Astrocyte of the spinal cord (primary cell): ENCODE measurements around the gene KCNMB1.

Experiments
- DNase-seq: peaks from one replicate; pipeline ENCODE4 v3.0.0; 2011; ENCODE audit warnings: low read depth, low spot score
- H3K4me3 ChIP-seq: 2 replicates; pipeline ENCODE4 v1.5.1; 2011; ENCODE audit warnings: low read depth, mild to moderate bottlenecking, low read length, moderate library complexity
- in situ Hi-C: cut with HindIII; loops from 2 replicates; pipeline ENCODE4 v1.10.0; 2017; ENCODE audit warnings: low sequenced_read_pairs
- TF ChIP-seq, protein P1 (sequence below): IDR thresholded peaks from 2 replicates; pipeline ENCODE4 v1.5.1; 2012; ENCODE audit warnings: low read depth, mild to moderate bottlenecking, low read length, inconsistent platforms

KCNMB1 gene

DNA sequence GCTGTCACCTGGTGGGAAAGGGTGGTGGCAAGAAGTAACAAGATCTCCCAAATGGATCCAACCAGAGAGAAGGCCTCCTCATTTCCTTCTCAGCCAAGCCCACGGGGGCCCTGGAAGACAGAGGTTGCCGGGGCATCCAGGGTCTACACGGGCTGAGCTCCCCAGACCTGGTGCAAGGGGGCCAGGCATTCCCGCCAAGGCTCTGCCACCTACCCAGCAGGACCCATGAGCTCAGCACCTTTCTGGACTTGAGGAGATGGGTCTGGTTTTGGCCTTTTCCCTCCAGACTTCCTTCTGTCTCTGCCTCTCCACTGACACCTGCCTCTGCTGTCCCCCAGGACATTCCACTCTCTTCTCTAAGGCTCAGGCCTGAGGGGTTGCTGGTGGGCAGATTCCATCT lies 42.4 kb upstream of the KCNMB1 start:
- TF ChIP-seq, protein P1, sequence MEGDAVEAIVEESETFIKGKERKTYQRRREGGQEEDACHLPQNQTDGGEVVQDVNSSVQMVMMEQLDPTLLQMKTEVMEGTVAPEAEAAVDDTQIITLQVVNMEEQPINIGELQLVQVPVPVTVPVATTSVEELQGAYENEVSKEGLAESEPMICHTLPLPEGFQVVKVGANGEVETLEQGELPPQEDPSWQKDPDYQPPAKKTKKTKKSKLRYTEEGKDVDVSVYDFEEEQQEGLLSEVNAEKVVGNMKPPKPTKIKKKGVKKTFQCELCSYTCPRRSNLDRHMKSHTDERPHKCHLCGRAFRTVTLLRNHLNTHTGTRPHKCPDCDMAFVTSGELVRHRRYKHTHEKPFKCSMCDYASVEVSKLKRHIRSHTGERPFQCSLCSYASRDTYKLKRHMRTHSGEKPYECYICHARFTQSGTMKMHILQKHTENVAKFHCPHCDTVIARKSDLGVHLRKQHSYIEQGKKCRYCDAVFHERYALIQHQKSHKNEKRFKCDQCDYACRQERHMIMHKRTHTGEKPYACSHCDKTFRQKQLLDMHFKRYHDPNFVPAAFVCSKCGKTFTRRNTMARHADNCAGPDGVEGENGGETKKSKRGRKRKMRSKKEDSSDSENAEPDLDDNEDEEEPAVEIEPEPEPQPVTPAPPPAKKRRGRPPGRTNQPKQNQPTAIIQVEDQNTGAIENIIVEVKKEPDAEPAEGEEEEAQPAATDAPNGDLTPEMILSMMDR = no peak
- no peak for DNase-seq
- H3K4me3 ChIP-seq = no peak overlapping the region
- in situ Hi-C loops = no loop called here

GRCh38 chr5:170430866-170431437 lies 41.8 kb upstream of the KCNMB1 start:
- in situ Hi-C loops = no loop called here
- DNase-seq = no peak

GRCh38 chr5:170430256-170430655 lies 41.1 kb upstream of the KCNMB1 start:
- no peak for DNase-seq
- in situ Hi-C loops = no loop called here
- TF ChIP-seq, protein P1 = no peak
- H3K4me3 ChIP-seq = no peak overlapping the region

More at GRCh38 chr5:170430866-170431437, 41.8 kb upstream of the KCNMB1 start:
- no peak overlapping the region for H3K4me3 ChIP-seq
- TF ChIP-seq, protein P1 = no peak

DNA sequence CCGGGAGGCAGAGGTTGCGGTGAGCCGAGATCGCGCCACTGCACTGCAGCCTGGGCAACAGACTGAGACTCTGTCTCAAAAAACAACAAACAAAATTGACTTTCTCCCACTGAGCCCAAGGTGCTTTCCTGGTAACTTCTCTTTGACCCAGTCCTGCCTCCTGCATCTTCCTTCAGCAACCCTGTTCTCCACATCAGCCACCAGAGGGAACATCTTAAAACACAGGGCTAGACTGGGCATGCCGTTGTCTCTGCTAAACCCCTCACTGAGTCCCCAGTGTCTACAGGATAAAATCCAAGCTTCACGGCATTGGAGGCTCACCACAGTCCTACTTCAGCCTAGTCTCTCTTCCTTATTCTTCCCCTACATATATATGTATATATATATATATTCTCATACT lies 39.8 kb upstream of the KCNMB1 start:
- DNase-seq = peak; percentile 5
- in situ Hi-C loops = no loop called here
- TF ChIP-seq, protein P1 = peak; percentile 38
- H3K4me3 ChIP-seq = no peak overlapping the region

DNA sequence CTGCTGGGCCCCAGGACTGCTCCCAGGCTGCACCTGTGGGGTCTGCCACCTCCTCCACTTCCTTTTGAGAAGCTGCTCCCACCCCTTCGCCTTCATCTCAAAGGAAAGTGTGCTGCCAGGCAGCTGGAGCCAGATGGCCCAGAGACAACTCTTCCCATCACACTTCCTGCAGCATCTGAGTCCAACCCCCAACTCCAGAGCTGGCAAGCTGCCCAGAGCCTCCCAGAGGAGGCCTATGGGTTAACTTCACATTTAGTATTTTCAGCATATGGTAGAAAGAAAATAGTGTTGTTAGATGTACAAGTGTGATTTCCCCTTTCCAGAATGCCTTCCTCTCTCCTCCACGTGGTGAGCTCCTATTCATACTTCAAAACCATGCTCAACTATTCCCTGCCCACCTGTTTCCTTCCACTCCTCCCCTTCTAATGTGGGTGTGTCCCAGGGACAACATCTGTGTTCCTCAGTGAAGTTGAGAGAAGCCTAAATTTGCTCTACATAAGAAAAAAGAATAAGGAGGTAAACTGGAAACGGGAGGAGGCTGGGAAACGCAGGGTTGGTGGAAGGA lies 38.6 kb upstream of the KCNMB1 start:
- TF ChIP-seq, protein P1 = no peak
- in situ Hi-C loops = no loop called here
- DNase-seq = no peak
- H3K4me3 ChIP-seq = no peak overlapping the region

- DNase-seq = no peak
- no peak overlapping the region for H3K4me3 ChIP-seq
- in situ Hi-C loops = no loop called here
- TF ChIP-seq, protein P1 = no peak
Observed at GRCh38 chr5:170426786-170427185, 37.6 kb upstream of the KCNMB1 start.
